GM12878 (cell line): ENCODE results near the gene SUOX. TPM values are rescaled to one million over a fixed set of nuclear protein-coding genes. Genes with fewer than 3 reads are reported as not detected.

ENCODE experiments used
- CBX5 ChIP-seq: sonication (generic); IDR thresholded peaks from 2 replicates; pipeline ENCODE4 v1.6.1; 2016; ENCODE audit warnings: low read depth, moderate library complexity, mild to moderate bottlenecking, inconsistent platforms
- CEBPZ ChIP-seq: fragments of 150-350 bp; IDR thresholded peaks from 2 replicates; pipeline ENCODE4 v1.6.1; 2016; ENCODE audit warnings: low read depth, low read length
- CREB1 ChIP-seq: IDR thresholded peaks from 2 replicates; pipeline ENCODE4 v1.6.1; 2012; ENCODE audit warnings: low read depth, mild to moderate bottlenecking, inconsistent platforms
- EED ChIP-seq: sonication (generic); IDR thresholded peaks from 2 replicates; pipeline ENCODE4 v1.6.1; 2016; ENCODE audit warnings: antibody characterized with exemption, low read depth
- EP300 ChIP-seq, 2 experiments: fragments of 150-350 bp in 1 of 2; IDR thresholded peaks; 2 replicates each; pipeline ENCODE4 v1.6.1; 2011 to 2012; ENCODE audit warnings: low read depth in 2 of 2, low read length in 2 of 2, borderline replicate concordance in 1 of 2, improper control_type of control experiment in 1 of 2, inconsistent platforms in 1 of 2; ENCODE audit not compliant: control insufficient read depth in 1 of 2
- EZH2 ChIP-seq: IDR thresholded peaks from 2 replicates; pipeline ENCODE4 v1.6.1; 2012; ENCODE audit warnings: low read depth, mild to moderate bottlenecking, control low read depth, inconsistent platforms, low read length, borderline replicate concordance; ENCODE audit not compliant: control insufficient read depth
- HDAC6 ChIP-seq: fragments of 200-600 bp; sonication (generic); IDR thresholded peaks from one replicate; pipeline ENCODE4 v1.8.0; 2017; ENCODE audit warnings: antibody characterized with exemption; ENCODE audit not compliant: unreplicated experiment
- HDGF ChIP-seq: fragments of 450-650 bp; IDR thresholded peaks from 2 replicates; pipeline ENCODE4 v1.6.1; 2016; ENCODE audit warnings: antibody characterized with exemption
- IRF4 ChIP-seq: IDR thresholded peaks from 2 replicates; pipeline ENCODE4 v1.6.1; 2011; ENCODE audit warnings: low read depth, low read length
- MEF2A ChIP-seq: IDR thresholded peaks from 2 replicates; pipeline ENCODE4 v1.6.1; 2011; ENCODE audit warnings: low read depth, mild to moderate bottlenecking, low read length, moderate library complexity; ENCODE audit not compliant: insufficient read depth
- MYC ChIP-seq: IDR thresholded peaks from 2 replicates; pipeline ENCODE4 v1.6.1; 2011; ENCODE audit warnings: mild to moderate bottlenecking, low read length, moderate library complexity, inconsistent platforms; ENCODE audit not compliant: insufficient read depth, insufficient replicate concordance, insufficient read length, severe bottlenecking
- PAX8 ChIP-seq: fragments of 450-650 bp; IDR thresholded peaks from 2 replicates; pipeline ENCODE4 v1.6.1; 2017; ENCODE audit warnings: mild to moderate bottlenecking, moderate library complexity
- RELA ChIP-seq: fragments of 450-650 bp; IDR thresholded peaks from 2 replicates; pipeline ENCODE4 v1.8.0; 2014; ENCODE audit warnings: borderline replicate concordance; ENCODE audit not compliant: partially characterized antibody
- SMAD5 ChIP-seq: IDR thresholded peaks from 2 replicates; pipeline ENCODE4 v1.6.1; 2016; ENCODE audit warnings: antibody characterized with exemption, low read depth
- SRF ChIP-seq, 2 experiments: IDR thresholded peaks; 2 replicates each; pipeline ENCODE4 v1.6.1; 2011; ENCODE audit warnings: low read depth in 2 of 2, low read length in 2 of 2, mild to moderate bottlenecking in 1 of 2, moderate library complexity in 1 of 2
- TBL1XR1 ChIP-seq: IDR thresholded peaks from 2 replicates; pipeline ENCODE4 v1.6.1; 2012; ENCODE audit warnings: low read depth, low read length, improper control_type of control experiment
- WRNIP1 ChIP-seq: IDR thresholded peaks from 2 replicates; pipeline ENCODE4 v1.6.1; 2011; ENCODE audit warnings: low read depth, low read length, improper control_type of control experiment, borderline replicate concordance
- ZBED1 ChIP-seq: IDR thresholded peaks from 2 replicates; pipeline ENCODE4 v1.6.1; 2016; ENCODE audit warnings: borderline replicate concordance
- ZNF217 ChIP-seq: fragments of 450-650 bp; IDR thresholded peaks from 2 replicates; pipeline ENCODE4 v1.6.1; 2017; ENCODE audit warnings: antibody characterized with exemption, mild to moderate bottlenecking
- polyA plus RNA-seq, 11 experiments: library from polyadenylated mRNA; depleted of rRNA in 4 of 11; unstranded in 6 of 11; stranded (reverse) in 5 of 11; fragments of >200 nt; fragmentation: Nextera tagmentation in 4 of 11; fragmentation: Illumina TruSeq in 1 of 11; extraction: Ambion mirVana in 4 of 11; extraction: Trizol in 1 of 11; gene quantifications; 1 replicate in 1 of 11; 2 replicates in 10 of 11; pipeline versions ENCODE4 v1.2.1 to v1.2.3, GENCODE V29; 2011 to 2016; ENCODE audit warnings: inconsistent platforms in 2 of 11, missing spikeins in 2 of 11, low read depth in 1 of 11
- total RNA-seq, 4 experiments: library from RNA; depleted of rRNA in 3 of 4; stranded (reverse); fragments of >200 nt in 3 of 4; fragmentation: Illumina TruSeq in 1 of 4; extraction: Trizol in 1 of 4; gene quantifications; 2 replicates each; pipeline versions ENCODE4 v1.2.1 to v1.2.3, GENCODE V29; 2013 to 2021
- TF ChIP-seq, protein P1 (sequence below): fragments of 450-650 bp; IDR thresholded peaks from 2 replicates; pipeline ENCODE4 v1.6.1; 2017; ENCODE audit warnings: mild to moderate bottlenecking, moderate library complexity

Gene SUOX
- total and polyA plus RNA-seq, 10 of the 15 experiments (the other 5 are each of a cell fraction or from before 2014, with no cell fraction given), result 5.1 to 18.8 (median 13.4) TPM

DNA sequence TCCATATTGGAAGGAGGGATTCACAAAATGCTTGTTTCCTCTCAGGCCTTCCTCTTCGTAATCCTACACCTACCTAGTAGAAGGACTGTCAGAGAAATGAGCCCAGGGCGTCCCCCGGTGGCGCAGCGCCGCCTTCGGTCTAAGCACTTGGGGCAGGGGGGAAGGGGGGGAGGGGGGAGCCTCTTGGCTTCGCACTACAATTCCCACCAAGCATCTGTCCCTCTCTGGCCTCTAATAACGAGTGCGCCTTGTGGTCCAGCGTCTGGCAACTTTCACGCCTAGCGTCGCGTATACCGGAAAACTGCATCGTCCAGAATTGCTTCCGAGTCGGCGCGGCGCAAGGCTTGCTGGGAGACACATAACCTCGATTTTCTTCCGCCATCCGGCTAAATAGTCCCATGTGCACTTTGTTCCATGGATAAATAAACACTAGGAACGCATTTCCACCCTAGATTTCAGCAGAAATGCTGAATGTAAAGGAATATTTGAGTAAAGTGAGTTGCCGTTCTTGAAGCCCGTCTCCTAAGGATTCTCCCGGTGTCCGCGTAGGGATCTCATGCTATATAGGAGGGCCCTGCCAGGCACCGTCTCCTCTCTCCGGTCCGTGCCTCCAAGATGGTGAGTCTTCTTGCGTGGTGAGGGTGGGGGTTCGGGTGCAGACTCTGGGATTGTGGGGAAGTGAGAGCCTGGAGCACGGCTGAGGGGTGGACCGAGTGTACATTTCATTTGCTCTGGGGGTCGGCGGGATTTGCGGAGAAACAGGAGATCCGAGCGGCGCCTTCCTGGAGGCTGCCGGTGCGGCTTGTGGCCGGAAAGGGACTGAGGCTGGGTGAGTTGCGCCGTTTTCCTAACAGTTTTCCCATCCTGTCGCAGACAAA is 44.7 kb downstream of the SUOX start, which contains the start of gene RPS26 (continued):
- no peak; the same call in 1 of the 2 replicates for TF ChIP-seq CEBPZ
- peak; percentile 55; the same call in 1 of the 2 replicates for TF ChIP-seq IRF4
- peak; percentile 84; the same call in 1 of the 2 replicates for TF ChIP-seq PAX8
- TF ChIP-seq CBX5, result 0 out of 2 replicates have a peak, but pooled peaks have one; percentile 94
- peak; percentile 96 for TF ChIP-seq HDAC6
- peak; percentile 99 for TF ChIP-seq SMAD5
- TF ChIP-seq WRNIP1, result no peak
- no peak for TF ChIP-seq MEF2A
- TF ChIP-seq EP300 (IDR thresholded peaks at IDR 0.05; ENCODE audit: borderline replicate concordance in 1 of 2, control insufficient read depth in 1 of 2, low read depth in 2 of 2, low read length in 2 of 2), result peak in 1 of 2 experiments; percentile 60; a peak in 2 of 4 replicates
- TF ChIP-seq RELA, result peak; percentile 67
- TF ChIP-seq EED, result peak; percentile 19; the same call in 1 of the 2 replicates
- peak; percentile 13 for TF ChIP-seq MYC
- peak in 1 of 2 experiments; percentile 51; a peak in 1 of 4 replicates for TF ChIP-seq SRF (IDR thresholded peaks at IDR 0.05; ENCODE audit: low read depth in 2 of 2, low read length in 2 of 2)
- peak; percentile 59; the same call in 1 of the 2 replicates for TF ChIP-seq TBL1XR1
- no peak for TF ChIP-seq EZH2
- TF ChIP-seq ZBED1, result peak; percentile 94
- peak; percentile 95 for TF ChIP-seq CREB1
- 0 out of 2 replicates have a peak, but pooled peaks have one; percentile 30 for TF ChIP-seq ZNF217
- no peak for TF ChIP-seq HDGF
- TF ChIP-seq, protein P1, sequence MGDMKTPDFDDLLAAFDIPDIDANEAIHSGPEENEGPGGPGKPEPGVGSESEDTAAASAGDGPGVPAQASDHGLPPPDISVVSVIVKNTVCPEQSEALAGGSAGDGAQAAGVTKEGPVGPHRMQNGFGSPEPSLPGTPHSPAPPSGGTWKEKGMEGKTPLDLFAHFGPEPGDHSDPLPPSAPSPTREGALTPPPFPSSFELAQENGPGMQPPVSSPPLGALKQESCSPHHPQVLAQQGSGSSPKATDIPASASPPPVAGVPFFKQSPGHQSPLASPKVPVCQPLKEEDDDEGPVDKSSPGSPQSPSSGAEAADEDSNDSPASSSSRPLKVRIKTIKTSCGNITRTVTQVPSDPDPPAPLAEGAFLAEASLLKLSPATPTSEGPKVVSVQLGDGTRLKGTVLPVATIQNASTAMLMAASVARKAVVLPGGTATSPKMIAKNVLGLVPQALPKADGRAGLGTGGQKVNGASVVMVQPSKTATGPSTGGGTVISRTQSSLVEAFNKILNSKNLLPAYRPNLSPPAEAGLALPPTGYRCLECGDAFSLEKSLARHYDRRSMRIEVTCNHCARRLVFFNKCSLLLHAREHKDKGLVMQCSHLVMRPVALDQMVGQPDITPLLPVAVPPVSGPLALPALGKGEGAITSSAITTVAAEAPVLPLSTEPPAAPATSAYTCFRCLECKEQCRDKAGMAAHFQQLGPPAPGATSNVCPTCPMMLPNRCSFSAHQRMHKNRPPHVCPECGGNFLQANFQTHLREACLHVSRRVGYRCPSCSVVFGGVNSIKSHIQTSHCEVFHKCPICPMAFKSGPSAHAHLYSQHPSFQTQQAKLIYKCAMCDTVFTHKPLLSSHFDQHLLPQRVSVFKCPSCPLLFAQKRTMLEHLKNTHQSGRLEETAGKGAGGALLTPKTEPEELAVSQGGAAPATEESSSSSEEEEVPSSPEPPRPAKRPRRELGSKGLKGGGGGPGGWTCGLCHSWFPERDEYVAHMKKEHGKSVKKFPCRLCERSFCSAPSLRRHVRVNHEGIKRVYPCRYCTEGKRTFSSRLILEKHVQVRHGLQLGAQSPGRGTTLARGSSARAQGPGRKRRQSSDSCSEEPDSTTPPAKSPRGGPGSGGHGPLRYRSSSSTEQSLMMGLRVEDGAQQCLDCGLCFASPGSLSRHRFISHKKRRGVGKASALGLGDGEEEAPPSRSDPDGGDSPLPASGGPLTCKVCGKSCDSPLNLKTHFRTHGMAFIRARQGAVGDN, result peak; percentile 97
